Inflammatory macrophage (primary cell): Measurements from ENCODE around the gene ADARB2.

ENCODE experiments used
- DNase-seq, 2 donors: peaks; one replicate each; pipeline ENCODE4 v3.0.0-alpha.2; 2020 to 2022

ADARB2 gene

DNA sequence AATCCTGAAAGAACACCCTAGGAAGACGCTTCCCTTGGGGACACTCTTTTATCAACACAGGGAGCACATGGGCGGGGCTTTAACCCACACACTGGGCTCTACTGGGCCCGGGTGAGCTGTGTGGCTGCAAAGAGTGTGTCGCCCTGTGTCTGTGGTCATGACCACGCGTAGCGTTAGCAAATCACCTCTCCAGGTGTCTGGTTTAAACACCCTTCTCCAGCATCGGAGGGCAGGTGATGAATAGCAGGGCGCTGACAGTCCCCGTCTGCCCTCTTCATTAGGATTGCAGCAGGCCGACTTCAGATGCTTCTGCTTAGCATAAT, 127.7 kb downstream of the ADARB2 start:
- DNase-seq: no peak

DNA sequence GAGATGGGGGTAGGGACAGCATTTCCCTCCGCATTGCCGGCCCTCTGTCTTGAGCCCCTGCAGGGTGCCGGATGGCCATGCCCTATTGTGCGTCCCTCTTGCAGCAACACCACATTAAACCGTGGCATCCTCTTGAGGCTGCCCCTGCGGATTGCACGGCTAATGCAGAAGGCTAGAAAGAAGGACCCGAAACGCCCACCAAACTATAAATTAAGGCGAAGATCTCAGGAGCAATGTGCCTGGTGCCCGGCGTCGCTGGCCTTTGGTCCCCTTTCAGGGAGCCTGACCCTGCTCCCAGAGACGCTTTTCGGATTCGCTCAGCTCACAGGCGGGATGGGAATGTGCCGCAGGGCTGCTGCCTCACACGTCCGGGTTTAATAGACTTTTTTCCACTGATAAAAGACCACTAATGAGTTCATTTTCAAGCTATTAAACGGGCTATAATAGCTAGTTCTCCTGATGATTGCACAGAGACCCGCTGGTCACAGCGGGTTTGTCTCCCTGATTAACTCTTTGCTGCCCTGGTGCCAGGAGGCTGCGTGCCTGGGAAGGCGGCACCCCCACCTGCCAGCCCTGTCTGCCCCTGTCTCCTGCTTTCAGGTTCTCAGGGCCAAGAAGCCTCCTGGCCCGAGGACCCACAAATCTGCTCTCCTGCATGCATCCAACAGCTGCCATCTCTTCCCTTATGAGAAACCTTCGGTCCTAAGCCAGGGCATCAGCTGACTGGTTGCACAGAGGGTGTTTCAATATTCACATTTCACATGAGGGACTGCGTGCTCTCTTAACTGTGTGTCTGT, 128.3 kb downstream of the ADARB2 start:
- DNase-seq: no peak

DNA sequence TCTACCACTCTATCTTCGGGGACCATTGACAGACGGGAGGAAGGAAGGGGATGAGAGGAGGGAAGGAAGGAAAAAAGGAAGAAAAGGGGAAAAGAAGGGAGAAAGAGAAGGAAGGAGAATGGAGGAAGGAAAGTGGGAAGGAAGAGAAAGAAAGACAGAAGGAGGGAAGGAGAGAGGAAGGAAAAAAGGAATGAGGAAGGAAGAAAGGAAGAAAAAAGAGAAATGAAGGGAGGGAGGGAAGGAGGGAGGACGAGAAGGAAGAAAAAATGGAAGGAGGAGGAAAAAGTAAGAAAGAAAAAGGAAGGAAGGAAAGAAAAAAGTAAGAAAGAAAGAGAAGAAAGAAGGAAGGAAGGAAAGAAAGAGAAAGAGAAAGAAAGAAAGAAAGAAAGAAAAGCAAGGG, 128.9 kb downstream of the ADARB2 start:
- no peak for DNase-seq

DNA sequence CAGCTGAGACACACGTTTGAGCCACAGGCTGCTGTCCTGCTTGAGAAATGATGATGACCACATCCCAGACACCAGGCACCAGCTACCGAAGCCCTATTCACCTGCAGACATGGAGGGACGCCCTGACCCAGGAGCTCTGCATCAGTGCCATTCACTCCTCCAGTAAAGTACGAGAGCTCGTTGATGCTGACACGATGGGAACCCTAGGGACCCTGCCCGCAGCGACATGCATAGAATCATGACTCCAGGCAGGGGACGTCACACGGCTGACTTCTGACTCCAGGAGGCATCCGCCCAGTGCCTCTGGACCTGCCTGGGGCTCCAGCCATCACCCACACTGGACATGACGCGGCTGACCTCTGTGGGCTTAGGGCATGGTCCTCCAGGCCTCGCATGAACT, 129.9 kb downstream of the ADARB2 start:
- DNase-seq: no peak

DNA sequence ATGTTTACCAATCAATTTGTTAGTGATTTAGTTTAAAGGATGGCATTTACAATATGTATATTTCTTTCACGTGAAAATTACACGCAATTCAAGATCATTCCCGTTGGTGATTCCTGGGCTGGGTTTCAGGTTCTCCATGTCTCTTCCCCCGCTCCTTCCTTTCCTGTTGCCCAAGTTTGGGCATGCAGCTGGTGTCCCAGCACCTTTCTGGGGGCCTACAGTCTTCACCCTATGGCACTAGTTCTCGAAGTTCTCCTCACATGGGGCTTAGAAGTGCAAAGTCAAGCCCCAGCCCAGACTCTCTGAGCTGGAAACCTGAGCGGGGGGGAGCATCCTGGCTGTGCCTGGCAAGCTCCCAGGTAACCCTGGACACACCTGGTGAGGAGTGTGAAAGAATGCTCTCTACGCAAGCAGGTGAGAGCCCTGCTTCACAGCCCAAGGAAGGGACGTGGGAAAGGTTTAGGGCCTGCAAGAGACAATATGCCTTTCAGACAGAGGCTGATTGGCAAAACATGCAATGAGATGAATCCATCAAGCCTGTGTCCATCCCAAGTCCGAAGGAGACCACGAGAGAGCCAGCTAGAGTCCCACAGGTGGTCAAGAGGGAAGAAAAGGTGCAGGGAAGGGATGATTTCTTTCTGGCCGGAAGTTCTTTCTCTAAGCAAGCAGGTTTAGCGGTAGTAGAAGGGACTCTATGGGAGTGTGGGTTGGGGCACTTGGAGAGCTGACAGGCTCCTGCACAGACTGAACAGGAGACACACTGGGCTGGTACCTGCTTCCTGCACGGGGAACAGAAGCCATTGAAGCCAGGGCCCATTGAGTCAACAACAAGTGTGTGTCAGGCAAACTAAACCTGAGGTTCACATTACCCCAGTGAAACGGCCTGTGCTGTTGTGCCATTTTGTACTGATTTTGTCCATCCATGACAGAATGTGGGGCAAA, 131.1 kb downstream of the ADARB2 start:
- no peak for DNase-seq

DNA sequence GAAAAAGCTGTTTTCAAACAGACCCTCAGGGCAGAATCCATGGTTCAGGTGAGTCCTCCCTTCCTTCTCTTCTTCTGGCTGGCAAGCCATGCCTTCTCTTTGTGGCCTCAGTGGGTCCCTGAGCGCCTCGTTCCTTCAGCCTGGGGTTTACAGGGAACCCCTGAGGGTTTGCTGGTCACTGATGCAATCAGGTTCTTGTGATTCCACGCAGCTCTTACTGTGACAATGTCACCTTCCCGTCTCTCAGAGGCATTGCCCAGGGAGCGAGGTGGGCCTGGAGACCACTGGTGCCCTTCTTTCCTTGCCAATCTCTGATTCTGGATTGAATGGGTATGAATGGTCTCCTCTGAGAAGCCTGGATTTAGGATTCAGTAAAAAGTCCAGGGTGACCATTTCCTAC, 132.2 kb downstream of the ADARB2 start:
- no peak for DNase-seq

DNA sequence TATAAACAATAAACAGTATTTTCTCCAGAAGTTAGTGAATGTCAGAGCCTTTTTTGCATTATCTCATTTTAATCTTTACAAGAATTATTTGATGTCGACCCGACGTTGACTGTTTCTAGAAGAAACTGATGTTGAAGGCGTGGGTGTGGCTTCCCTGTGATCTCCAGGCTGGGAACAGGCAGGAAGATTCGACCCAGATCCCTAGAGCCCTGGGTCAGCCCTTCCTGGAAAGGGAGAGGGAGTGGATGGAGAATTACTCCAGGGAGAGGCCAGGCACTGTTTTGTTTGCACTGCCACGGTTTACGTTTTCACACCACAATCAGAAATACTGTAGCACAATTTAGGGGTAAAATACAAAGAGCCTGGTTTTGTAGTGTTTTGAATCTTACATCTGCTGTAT, 133.1 kb downstream of the ADARB2 start:
- DNase-seq: no peak

DNA sequence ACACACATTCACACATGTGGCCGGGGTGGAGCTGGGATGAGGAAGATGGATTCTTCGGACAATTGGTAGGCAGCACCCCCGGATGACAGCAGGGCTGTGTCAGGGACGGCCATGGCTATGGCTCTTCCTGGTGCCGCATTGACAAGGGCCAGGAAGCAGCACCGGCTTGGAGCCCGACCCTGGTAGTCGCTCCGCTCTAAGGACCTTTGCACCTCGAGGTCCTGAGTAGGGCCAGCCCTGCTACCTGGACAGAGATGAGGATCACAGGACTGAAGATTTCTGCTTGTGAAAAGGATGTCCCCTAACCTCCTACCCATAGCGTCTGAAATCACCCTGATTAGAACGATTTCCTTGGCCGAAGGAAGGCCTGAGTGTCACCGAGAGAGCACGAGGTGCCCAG, 134.1 kb downstream of the ADARB2 start:
- DNase-seq: no peak

DNA sequence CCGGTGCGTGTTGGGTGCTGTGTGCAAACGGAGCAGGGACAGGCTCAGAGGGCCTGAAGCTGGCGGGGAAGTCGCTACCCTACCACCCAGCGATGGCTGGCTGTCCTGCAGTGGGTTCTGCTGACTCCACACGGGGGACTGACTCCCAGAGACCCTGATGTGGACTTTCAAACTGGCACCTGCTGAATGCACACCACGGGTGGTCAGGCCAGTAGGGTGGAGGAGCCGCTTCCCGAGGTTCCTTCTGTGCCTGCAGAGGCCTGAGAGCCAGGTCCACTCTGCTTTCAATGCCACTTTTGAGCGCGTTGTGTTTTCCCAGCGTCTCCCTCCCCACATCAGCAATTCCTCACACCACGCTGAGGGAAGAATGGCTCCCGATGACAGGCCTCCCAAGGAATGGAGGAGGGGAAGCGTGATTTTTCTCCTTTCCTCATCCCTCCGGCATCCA, 135.3 kb downstream of the ADARB2 start:
- DNase-seq: no peak

DNA sequence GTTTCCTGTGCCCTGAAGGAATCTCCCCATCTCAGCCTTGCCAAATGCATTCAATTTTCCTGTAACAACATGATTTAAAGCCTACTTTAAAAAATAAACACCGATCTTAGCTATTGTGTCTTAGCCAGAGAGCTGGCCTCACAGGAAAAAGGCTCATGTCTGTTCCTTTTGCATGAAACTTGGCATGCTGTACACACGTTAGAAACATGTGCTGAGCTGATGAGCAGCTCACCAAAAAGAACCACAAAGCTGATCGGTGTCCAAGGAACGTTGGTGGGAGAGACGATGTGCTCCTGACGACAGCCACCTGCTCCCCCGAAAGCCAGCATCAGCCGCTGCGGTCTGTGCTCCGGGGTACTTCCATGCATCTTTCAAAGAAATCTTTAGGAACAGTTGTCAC, 135.9 kb downstream of the ADARB2 start:
- DNase-seq: no peak

DNA sequence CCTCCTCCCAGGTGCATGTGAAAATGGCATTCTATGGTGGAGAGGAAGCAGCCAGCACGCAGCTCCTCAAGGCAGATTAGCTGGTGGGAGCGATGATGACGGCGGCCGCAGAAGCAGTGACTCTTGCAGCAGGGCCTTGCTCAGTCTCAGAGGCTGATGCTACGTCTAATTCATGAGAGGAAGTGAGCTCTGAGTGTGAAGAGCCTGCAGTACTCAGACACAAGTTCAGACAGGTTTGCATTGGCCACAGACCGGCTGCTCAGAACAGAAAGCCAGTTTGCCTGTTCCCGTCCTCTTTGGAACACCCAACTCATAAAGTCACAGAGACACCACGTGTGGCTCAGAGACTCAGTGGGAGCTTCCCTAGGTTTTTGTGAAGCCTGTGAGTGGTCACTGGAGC, 136.5 kb downstream of the ADARB2 start:
- no peak for DNase-seq

DNA sequence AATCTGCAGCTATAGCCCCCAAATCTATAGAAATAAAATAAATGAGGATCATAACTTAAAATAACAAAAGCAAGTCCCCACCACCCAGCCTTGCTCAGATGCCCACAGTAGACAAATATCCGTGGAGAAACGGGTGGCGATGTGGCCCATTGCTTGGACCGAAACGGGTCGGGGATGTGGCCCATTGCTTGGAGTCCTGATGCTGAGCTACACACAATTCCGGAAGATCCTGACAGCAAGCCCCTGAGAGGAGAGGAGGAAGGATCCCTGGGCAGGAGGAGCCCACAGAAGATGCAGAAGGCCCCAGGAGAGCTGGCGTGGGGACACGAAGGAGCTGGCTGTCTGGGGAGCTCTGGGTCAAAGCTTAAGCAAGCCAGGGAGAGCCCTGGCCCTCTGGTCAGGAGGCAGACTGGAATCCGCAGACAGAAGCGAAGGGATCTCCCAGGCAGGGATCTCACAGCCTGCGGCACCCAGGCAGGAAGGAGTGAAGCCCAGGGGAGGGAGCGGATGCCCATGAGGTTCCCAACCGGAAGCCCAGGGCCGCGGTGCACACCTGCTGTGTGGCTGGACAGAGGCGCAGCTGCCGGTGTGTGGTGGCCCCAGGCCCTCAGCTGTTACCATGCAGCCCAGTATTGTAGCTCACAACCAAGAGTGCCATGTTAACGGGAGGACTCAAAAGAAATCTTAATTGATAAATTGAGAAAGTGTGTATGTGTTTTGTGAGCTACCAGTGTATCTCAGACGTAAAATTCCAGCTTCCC, 138.8 kb downstream of the ADARB2 start:
- DNase-seq: no peak

DNA sequence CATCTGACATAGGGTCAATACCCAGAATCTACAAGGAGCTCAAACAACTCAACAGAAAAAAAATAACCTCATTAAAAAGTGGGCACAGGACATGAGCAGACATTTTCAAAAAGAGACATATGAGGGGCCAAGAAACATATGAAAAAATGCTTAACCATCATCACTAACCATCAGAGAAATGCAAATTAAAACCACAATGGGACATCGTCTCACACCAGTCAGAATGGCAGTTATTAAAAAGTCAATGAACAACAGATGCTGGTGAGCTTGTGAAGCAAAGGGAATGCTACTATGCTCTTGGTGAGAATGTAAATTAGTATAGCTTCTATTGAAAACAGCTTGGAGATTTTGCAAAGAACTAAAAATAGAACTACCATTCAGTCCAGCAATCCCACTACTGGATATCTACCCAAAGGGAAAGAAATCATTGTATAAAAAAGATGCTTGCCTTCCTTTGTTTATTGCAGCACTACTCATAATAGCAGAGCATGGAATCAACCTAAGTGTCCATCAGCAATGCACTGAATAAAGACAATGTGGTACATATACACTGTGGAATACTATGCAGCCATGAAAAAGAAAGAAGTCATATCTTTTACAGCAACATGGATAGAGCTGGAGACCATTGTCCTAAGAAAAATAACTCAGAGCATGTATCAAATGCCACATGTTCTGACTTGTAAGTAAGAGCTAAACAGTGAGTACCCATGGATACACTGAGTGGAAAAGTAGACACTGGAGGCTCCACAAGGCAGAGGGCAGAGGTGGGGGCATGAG, 139.8 kb downstream of the ADARB2 start:
- no peak for DNase-seq

DNA sequence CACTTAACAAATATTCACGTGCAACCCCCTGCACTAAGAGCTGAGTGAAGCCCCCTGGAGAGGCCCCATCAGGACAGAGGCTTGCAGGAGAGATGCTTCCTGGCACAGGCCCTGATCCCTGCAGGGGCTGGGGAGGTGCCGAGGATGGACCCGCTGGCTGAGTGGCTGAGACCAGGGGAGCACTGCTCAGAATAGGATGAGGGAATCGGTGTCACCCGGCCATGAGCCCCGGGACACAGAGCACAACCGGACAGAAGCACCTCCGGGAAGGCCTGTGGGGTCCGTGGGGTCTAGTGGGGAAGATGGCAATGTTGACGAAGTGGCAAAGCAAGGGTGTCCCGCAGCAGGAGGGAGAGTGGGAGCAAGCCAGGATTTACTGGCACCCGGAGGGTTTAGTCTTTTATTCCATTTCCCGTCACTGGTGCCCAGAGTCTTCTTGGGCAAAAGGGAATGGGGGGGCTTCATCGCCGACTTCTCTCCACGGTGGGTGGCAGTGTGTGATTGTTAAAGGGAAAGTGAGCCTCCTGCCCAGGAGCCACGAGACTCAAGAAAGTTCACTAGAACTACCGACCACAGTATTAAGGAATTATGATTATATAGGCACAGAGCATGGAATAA, 140.7 kb downstream of the ADARB2 start:
- no peak for DNase-seq

DNA sequence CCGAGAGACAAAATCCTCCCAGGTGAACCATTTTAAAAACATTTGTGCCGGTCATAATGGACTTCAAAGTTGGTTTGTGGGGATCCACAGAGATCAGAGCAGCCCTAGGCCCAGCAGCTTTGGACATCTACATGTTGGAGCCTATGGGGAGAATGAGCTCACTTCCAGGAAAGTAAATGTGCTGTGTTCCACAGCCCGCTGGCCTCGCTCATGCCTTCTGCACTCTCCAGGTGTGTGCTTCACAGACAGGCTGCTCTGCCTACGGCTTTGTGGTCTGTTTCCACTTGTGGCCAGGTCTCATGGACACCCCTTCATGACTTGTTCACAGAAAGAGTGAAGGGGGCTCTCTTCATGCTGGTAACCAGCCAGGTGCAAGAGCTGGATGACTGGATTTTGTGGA, 141.6 kb downstream of the ADARB2 start:
- DNase-seq: no peak

DNA sequence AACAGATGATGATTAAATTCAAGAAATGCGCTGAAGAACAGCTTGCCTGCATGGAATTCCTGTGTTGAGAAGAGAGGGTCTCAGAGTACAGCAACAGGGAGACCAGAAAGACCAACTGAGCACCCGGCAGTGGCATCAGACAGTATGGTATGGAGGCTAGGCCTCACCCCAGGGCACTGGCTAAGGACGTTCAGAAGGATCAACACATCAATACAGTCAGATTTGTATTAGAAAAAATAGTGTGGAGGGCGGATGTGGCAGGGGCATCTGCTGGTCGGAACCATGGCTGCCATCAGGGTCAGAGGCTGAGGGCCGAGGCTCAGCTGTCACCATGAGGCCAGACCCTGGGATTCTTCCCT, 142.1 kb downstream of the ADARB2 start:
- no peak for DNase-seq

DNA sequence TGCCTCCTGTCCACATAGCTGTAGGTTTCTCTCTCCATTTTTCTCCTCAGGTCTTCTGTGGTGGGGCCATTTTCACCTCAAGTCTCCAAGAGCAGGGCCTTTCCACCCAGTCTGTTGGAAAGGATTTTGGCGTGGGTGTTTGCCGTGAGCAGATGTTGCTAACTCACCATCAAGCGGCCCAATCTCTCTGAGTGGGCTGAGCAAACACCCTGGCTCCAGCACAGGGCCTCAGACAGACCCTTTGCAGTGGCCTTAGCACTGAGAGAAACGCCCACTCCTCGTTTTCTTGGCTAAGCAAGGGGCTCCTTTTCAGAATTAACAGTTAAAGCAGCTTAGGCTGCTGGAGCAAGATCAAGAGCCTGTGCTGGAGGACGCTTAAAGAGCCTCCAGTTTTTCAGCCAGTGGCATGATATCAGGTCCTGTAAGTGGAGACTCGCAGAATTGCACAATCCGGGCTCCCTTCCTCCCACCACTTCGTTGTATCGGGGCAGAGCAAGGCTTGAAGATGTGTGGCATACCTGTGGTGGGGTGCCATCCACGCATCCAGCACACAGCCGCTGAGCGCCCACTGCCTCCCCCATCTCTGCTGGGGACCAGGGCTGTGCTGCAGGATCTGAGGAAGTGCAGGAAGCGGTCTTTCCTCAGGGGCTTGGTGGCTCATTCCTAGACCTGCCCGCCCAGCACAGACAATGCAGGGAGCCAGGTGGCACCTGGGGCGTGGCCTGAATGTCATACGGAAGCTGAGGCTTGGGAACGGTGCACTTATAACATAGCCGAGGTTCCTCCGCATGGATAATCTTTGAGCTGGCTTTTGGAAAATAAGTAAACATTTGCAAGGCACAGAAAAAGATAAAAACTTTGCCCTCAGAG, 142.7 kb downstream of the ADARB2 start:
- DNase-seq: no peak

DNA sequence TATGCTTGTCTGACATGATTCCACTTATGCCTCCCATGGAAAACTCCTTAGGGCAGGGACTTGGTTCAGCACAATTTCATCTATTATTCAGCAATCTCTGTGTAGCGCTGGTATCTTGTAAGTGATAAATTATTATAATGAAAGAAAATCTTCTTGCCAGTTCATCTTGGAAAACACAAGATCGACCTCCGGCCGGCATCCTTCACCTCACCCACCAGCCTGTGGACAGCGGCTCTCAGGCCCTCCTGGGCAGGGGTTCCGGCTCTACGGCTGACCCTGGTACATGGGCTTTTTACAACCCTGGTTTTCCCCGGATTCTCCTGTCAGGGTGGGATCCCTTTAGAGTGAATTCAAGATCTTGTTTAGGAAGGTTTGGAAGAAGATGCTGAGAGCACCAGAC, 145.6 kb downstream of the ADARB2 start:
- no peak for DNase-seq

DNA sequence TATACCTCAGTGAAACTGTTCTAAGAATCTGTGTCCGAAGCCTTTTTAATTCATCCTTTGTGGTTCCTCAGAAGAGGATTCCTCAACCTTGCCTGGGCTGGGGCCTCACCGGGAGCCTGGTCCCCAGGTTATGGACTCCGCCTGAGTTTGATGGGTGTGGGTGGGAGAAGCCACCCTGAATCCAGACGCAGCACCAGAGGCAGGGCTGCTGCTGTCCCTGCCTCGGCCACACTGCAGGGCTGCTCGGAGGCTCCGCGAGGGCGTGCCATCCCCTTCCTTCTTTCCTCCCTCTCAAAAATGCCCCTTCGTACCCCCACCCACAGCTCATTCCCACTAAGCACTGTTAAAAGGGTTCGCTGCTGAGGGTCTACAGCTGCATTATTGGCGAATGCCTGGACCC, 146.3 kb downstream of the ADARB2 start:
- DNase-seq: no peak

DNA sequence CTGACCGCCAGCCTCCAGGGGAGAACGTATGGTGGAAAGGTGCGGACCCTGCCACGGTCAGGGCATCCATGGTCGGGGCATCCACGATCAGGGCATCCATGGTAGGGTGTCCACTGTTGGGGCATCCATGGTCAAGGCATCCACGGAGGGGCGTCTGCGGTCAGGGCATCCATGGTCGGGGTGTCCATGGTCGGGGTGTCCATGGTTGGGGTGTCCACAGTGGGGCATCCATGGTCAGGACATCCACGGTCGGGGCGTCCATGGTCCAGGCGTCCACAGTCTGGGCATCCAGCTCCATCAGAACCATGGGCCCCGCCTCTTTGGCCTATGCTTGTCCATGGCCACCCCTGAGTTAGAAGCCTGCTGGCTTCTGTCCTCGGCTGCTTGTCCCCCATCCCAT, 148.1 kb downstream of the ADARB2 start:
- DNase-seq: no peak

DNA sequence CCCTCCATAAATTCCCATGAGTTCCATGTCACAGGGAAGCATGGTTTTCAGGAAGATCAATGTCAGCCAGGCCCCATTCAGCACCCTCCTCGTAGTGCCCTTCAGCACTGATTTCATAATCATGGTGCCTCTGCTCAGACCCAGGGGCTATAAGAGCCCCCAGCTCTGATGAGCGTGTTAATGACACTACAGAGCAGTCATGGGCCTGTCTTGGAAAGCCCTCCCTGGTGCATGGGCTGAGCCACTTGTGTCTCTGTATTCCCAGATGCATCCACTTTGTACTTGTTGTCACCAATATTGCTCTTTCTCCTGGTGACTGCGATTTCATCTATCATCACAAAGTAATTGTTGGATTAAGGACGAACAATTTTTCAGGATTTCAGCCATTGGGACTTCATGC, 154.6 kb downstream of the ADARB2 start:
- no peak for DNase-seq
